Endothelial cell of umbilical vein (primary cell): Measurements from ENCODE around the gene KRT79. TPM values are rescaled to one million over a fixed set of nuclear protein-coding genes. Genes with fewer than 3 reads are reported as not detected.

Source experiments
- BruUV-seq: library from RNA; stranded (reverse); fragments of 400-500 nt; replicated peaks from 2 replicates; lab custom pipeline; 2021; lab: Mats Ljungman, UMichigan
- CTCF ChIA-PET: fragments of 300-600, 350-600 bp; sonication (Branson Sonifier 250); formaldehyde crosslinking; loops from one replicate; lab custom pipeline; 2021; ENCODE audit warnings: antibody characterized with exemption, inconsistent platforms; lab: Charles Lee
- POLR2A ChIA-PET: fragments of 300-600, 350-600 bp; sonication (Branson Sonifier 250); formaldehyde crosslinking; loops from one replicate; lab custom pipeline; 2021; ENCODE audit warnings: antibody characterized with exemption, inconsistent platforms; lab: Charles Lee
- DNase-seq: peaks from one replicate; pipeline ENCODE4 v3.0.0-alpha.2; 2011; ENCODE audit warnings: low read depth, low spot score
- FAIRE-seq: peaks from 2 replicates; lab custom pipeline; 2011; peaks lifted over from hg19 to GRCh38; lab: Jason Lieb, UNC
- H2AFZ ChIP-seq: 2 replicates; pipeline ENCODE4 v1.6.0; 2012; ENCODE audit warnings: low read depth, low read length, control low read depth, inconsistent platforms
- H3K27ac ChIP-seq: 2 replicates; pipeline ENCODE4 v1.5.1; 2011; ENCODE audit warnings: low read depth, mild to moderate bottlenecking, control low read depth, low read length, moderate library complexity; ENCODE audit not compliant: insufficient read depth
- H3K27me3 ChIP-seq, 2 experiments: 2 replicates each; pipeline versions ENCODE4 v1.6.0 to v1.6.1; 2011; ENCODE audit warnings: low read length in 2 of 2, mixed read lengths in 1 of 2; ENCODE audit not compliant: control insufficient read depth in 2 of 2, insufficient read depth in 2 of 2
- H3K36me3 ChIP-seq, 2 experiments: 2 replicates in 1 of 2; 3 replicates in 1 of 2; pipeline ENCODE4 v1.5.1; 2011; ENCODE audit warnings: low read length in 2 of 2, mild to moderate bottlenecking in 1 of 2, moderate library complexity in 1 of 2; ENCODE audit not compliant: control insufficient read depth in 2 of 2, insufficient read depth in 2 of 2; ENCODE audit errors: extremely low read depth in 1 of 2
- H3K4me1 ChIP-seq: 3 replicates; pipeline ENCODE4 v1.5.1; 2011; ENCODE audit warnings: mild to moderate bottlenecking, low read length; ENCODE audit not compliant: control insufficient read depth, insufficient read depth; ENCODE audit errors: extremely low read depth
- H3K4me2 ChIP-seq: 2 replicates; pipeline ENCODE4 v1.6.1; 2011; ENCODE audit warnings: low read length, control low read depth, mixed read lengths; ENCODE audit not compliant: insufficient read depth
- H3K4me3 ChIP-seq, 3 experiments: fragments of 200-600 bp in 1 of 3; sonication (generic), shearing (Covaris generic) in 1 of 3; replicated peaks in 1 of 3; 2 replicates each; pipeline ENCODE4 v1.5.1; 2011 to 2016; ENCODE audit warnings: control low read depth in 3 of 3, low read length in 3 of 3, mild to moderate bottlenecking in 2 of 3, inconsistent platforms in 1 of 3, low read depth in 1 of 3, moderate library complexity in 1 of 3; ENCODE audit not compliant: insufficient read depth in 1 of 3
- H3K79me2 ChIP-seq: 2 replicates; pipeline ENCODE4 v1.6.0; 2012; ENCODE audit warnings: low read length, inconsistent platforms; ENCODE audit not compliant: control insufficient read depth, insufficient read depth
- H3K9ac ChIP-seq: replicated peaks from 2 replicates; pipeline ENCODE3; 2011; ENCODE audit warnings: low read length, control low read depth; ENCODE audit not compliant: insufficient read depth; ENCODE audit errors: extremely low read depth
- H3K9me1 ChIP-seq: replicated peaks from 3 replicates; pipeline ENCODE4 v1.6.0; 2011; ENCODE audit warnings: mild to moderate bottlenecking, low read length; ENCODE audit not compliant: control insufficient read depth, insufficient read depth; ENCODE audit errors: extremely low read depth
- H3K9me3 ChIP-seq: replicated peaks from 2 replicates; pipeline ENCODE4 v1.5.1; 2012; ENCODE audit warnings: low read length, inconsistent platforms; ENCODE audit not compliant: control insufficient read depth, insufficient read depth
- H4K20me1 ChIP-seq: replicated peaks from 2 replicates; pipeline ENCODE3; 2011; ENCODE audit warnings: mild to moderate bottlenecking, low read length; ENCODE audit not compliant: control insufficient read depth, insufficient read depth; ENCODE audit errors: extremely low read depth
- CTCF ChIP-seq, 2 donors: IDR thresholded peaks; 1 replicate in 1 of 2; 2 replicates in 1 of 2; pipeline ENCODE4 v1.5.1; 2011; ENCODE audit warnings: low read length in 2 of 2, mild to moderate bottlenecking in 2 of 2, moderate library complexity in 2 of 2, control low read depth in 1 of 2, inconsistent platforms in 1 of 2, low read depth in 1 of 2; ENCODE audit not compliant: insufficient read depth in 1 of 2; ENCODE audit errors: extremely low read depth in 1 of 2
- EZH2 ChIP-seq: IDR thresholded peaks from 2 replicates; pipeline ENCODE4 v1.6.1; 2012; ENCODE audit warnings: borderline replicate concordance, low read depth, mild to moderate bottlenecking, moderate library complexity, low read length, inconsistent platforms; ENCODE audit not compliant: severe bottlenecking
- FOS ChIP-seq: IDR thresholded peaks from 2 replicates; pipeline ENCODE4 v1.6.1; 2011; ENCODE audit warnings: mild to moderate bottlenecking, low read length, moderate library complexity, borderline replicate concordance; ENCODE audit not compliant: insufficient read depth
- GATA2 ChIP-seq: IDR thresholded peaks from 2 replicates; pipeline ENCODE4 v1.7.0; 2011; ENCODE audit warnings: low read depth, mild to moderate bottlenecking, moderate library complexity, mixed read lengths, low read length; ENCODE audit not compliant: insufficient read length, insufficient read depth
- JUN ChIP-seq: IDR thresholded peaks from 2 replicates; pipeline ENCODE4 v1.6.1; 2011; ENCODE audit warnings: borderline replicate concordance, low read depth; ENCODE audit not compliant: insufficient read length, insufficient read depth
- MAX ChIP-seq: IDR thresholded peaks from 2 replicates; pipeline ENCODE4 v1.6.1; 2011; ENCODE audit not compliant: insufficient read depth, insufficient read length
- MYC ChIP-seq: IDR thresholded peaks from one replicate; pipeline ENCODE4 v1.6.1; 2011; ENCODE audit warnings: mild to moderate bottlenecking, low read depth, low read length
- POLR2A ChIP-seq: IDR thresholded peaks from 2 replicates; pipeline ENCODE4 v1.6.1; 2012; ENCODE audit warnings: low read depth, mild to moderate bottlenecking, control low read depth, low read length
- POLR2AphosphoS5 ChIP-seq: IDR thresholded peaks from 2 replicates; pipeline ENCODE4 v1.6.1; 2012; ENCODE audit warnings: low read depth, mild to moderate bottlenecking, control low read depth, low read length, moderate library complexity; ENCODE audit not compliant: insufficient read depth
- dilution Hi-C: fragments of 300-500 bp; cut with MboI; formaldehyde crosslinking; loops from one replicate; pipeline ENCODE4 v1.15.0; 2019; ENCODE audit warnings: low sequenced_read_pairs; ENCODE audit not compliant: extremely low pct_ligation_motif_present
- intact Hi-C: fragments of 100-400 bp; cut with micrococcal nuclease; formaldehyde crosslinking; loops from one replicate; pipeline ENCODE4 v1.10.0; 2022
- polyA plus RNA-seq, 4 experiments: library from polyadenylated mRNA; depleted of rRNA in 3 of 4; stranded (reverse) in 3 of 4; unstranded in 1 of 4; fragments of >200 nt; gene quantifications; 2 replicates each; pipeline versions ENCODE4 v1.2.1 to v1.2.3, GENCODE V29; 2011 to 2012; ENCODE audit warnings: missing spikeins in 1 of 4
- total RNA-seq: library from RNA; stranded (reverse); gene quantifications from 2 replicates; pipeline ENCODE4 v1.2.3, GENCODE V29; 2021

Gene KRT79
- total and polyA plus RNA-seq, 2 donors (not counting 3 experiments of a cell fraction or from before 2014, with no cell fraction given) = not detected

DNA sequence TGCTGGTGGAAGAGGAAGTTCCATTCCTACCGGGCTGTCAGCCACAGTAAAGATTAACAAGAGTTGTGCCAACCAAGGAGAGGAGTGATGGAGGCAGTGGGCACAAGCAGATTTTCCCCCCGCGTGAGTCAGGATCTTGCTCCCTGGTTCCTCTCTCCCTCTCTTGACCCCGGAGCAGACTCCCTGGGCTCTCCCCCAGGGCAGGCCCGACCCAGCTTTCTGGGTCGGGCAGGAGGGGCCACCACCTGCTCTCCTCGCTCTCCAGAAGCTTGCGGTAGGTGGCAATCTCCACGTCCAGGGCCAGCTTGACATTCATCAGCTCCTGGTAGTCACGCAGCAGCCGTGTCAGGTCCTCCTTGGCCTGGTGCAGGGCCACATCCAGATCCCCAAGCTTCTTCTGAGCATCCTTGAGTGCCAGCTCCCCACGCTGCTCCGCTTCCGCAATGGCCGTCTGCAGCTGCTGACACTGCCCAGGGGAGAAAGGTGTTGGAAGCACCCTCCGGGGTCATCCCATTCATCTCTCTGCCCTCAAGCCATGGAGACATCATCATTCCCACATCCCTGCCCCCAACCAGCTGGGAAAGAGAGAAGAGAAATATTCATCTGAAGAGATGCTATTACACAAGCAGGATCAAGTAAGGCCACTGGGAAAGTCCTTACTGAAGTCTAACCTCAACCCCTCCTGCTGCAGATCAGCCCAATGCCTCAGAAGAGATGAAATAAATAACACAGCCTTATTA lies 11.2 kb downstream of the KRT79 start:
- ChIA-PET CTCF (interaction anchor here (1.0 to 1.2 kb wide), 2 partner anchors 17 to 43 kb away, joined by 3 read pairs; no protein-coding TSS in a partner anchor), POLR2A (no interaction called here)
- no peak overlapping the region for H3K27ac ChIP-seq
- FAIRE-seq (no peak), DNase-seq (no peak)
- H3K9ac ChIP-seq = no peak overlapping the region
- no peak overlapping the region for H3K4me2 ChIP-seq
- no peaks in the 10 kb centered on the region for H3K9me1 ChIP-seq
- H2AFZ ChIP-seq = no peak overlapping the region
- H3K27me3 ChIP-seq = peaks cover 0 to 1% of the 10 kb centered on the region in 2 experiments
- intact Hi-C loops (loop anchor here (5.0 kb wide), 1 partner anchor 531 kb away; the partner anchor contains the start of gene KRT81), dilution Hi-C loops (no loop called here)
- H3K9me3 ChIP-seq = no peaks in the 10 kb centered on the region
- H4K20me1 ChIP-seq = no peaks in the 10 kb centered on the region
- H3K4me3 ChIP-seq = no peak overlapping the region
- H3K4me1 ChIP-seq = no peaks in the 10 kb centered on the region
- no peaks in the 10 kb centered on the region for H3K36me3 ChIP-seq
- no peaks in the 10 kb centered on the region for H3K79me2 ChIP-seq
- TF ChIP-seq EZH2 = no peak
- TF ChIP-seq MYC = no peak
- TF ChIP-seq POLR2A = no peak
- TF ChIP-seq GATA2 = no peak
- no peak for TF ChIP-seq POLR2AphosphoS5
- TF ChIP-seq CTCF (IDR thresholded peaks at IDR 0.05; ENCODE audit: extremely low read depth in 1 of 2, insufficient read depth in 1 of 2, low read depth in 1 of 2, low read length in 2 of 2) = no peak
- TF ChIP-seq JUN = no peak
- no peak for TF ChIP-seq FOS
- TF ChIP-seq MAX = no peak
- BruUV-seq = no TSS peak
